Measurements from ENCODE around the gene NFILZ. TPM values are rescaled to one million over a fixed set of nuclear protein-coding genes. Genes with fewer than 3 reads are reported as not detected.

Gene NFILZ
- total RNA-seq, 4 donors from 2014 or later, result not detected

DNA sequence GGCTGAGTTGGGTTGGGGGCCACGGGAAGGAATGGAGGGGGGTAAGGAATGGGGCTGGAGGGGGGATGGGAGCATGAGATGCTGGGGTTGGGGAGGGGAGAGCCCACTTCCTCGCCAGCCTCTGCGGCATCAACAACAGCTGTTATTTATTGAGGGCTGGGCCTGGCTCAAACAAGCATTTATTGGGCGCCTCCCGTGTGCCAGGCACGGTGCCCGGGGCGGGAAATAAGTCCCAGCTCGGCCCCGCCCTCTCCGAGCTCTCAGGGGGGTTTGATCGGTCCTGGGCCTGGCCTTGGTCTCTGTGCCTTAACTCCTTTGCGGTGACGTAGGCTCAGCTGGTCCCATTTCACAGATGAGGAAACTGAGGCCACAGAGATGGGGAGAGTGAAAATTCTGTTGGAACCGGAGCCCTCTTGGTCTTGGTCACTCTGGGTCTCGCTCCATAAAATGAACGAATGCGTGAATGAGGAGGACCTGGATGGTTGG, 19.0 kb upstream of the NFILZ start:
- no peak for ATAC-seq
- TF ChIP-seq, protein P1, sequence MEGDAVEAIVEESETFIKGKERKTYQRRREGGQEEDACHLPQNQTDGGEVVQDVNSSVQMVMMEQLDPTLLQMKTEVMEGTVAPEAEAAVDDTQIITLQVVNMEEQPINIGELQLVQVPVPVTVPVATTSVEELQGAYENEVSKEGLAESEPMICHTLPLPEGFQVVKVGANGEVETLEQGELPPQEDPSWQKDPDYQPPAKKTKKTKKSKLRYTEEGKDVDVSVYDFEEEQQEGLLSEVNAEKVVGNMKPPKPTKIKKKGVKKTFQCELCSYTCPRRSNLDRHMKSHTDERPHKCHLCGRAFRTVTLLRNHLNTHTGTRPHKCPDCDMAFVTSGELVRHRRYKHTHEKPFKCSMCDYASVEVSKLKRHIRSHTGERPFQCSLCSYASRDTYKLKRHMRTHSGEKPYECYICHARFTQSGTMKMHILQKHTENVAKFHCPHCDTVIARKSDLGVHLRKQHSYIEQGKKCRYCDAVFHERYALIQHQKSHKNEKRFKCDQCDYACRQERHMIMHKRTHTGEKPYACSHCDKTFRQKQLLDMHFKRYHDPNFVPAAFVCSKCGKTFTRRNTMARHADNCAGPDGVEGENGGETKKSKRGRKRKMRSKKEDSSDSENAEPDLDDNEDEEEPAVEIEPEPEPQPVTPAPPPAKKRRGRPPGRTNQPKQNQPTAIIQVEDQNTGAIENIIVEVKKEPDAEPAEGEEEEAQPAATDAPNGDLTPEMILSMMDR (IDR thresholded peaks at IDR 0.05), result no peak
- no peak for TF ChIP-seq POLR2A (IDR thresholded peaks at IDR 0.05)
- no peak for TF ChIP-seq EP300 (IDR thresholded peaks at IDR 0.05)
- no peak for TF ChIP-seq POLR2AphosphoS5 (IDR thresholded peaks at IDR 0.05)

GRCh38 chr19:8611877-8612806, 18.3 kb upstream of the NFILZ start:
- Histone ChIP-seq H3K27ac (peak overlapping the region in 3 of 4 donors; percentile 75 to 85 (median 81)), H3K9me3 (no peaks in the 10 kb centered on the region), H3K4me1 (peaks cover 0 to 47% (median 13%) of the 10 kb centered on the region in 3 donors), H3K4me3 (no peak overlapping the region), H3K36me3 (no peaks in the 10 kb centered on the region), H3K27me3 (no peaks in the 10 kb centered on the region)
- ATAC-seq, result peak; percentile 64
- WGBS, 2 donors (ENCODE audit: low coverage in 1 of 2), result 40 to 62% methylated on average over 3 to 7 of the region's 12 CpGs
- TF ChIP-seq EP300 (IDR thresholded peaks at IDR 0.05) (no peak), POLR2A (IDR thresholded peaks at IDR 0.05) (no peak), POLR2AphosphoS5 (IDR thresholded peaks at IDR 0.05) (no peak)
- TF ChIP-seq, protein P1 (IDR thresholded peaks at IDR 0.05), result no peak

More for the DNA sequence above, 19.0 kb upstream of the NFILZ start:
- Histone ChIP-seq H3K4me1 (peaks cover 0 to 51% (median 13%) of the 10 kb centered on the region in 3 donors), H3K27me3 (no peaks in the 10 kb centered on the region), H3K9me3 (no peaks in the 10 kb centered on the region), H3K4me3 (no peak overlapping the region), H3K36me3 (no peaks in the 10 kb centered on the region), H3K27ac (peak overlapping the region in 3 of 4 donors; percentile 75 to 85 (median 81))
- whole genome bisulfite sequencing, 2 donors (ENCODE audit: low coverage in 1 of 2), result 14% methylated on average over 10 of the region's 18 CpGs; no CpG with 5 or more reads in 1 of the 2 donors

GRCh38 chr19:8612807-8613171, 17.6 kb upstream of the NFILZ start:
- TF ChIP-seq, protein P1 (IDR thresholded peaks at IDR 0.05), result no peak
- TF ChIP-seq EP300 (IDR thresholded peaks at IDR 0.05), result no peak
- TF ChIP-seq POLR2AphosphoS5 (IDR thresholded peaks at IDR 0.05), result no peak
- TF ChIP-seq POLR2A (IDR thresholded peaks at IDR 0.05), result no peak
- Histone ChIP-seq H3K4me3 (no peak overlapping the region), H3K36me3 (no peaks in the 10 kb centered on the region), H3K9me3 (no peaks in the 10 kb centered on the region), H3K4me1 (peaks cover 0 to 40% (median 13%) of the 10 kb centered on the region in 3 donors), H3K27ac (peak overlapping the region in 1 of 4 donors; percentile 25), H3K27me3 (no peaks in the 10 kb centered on the region)
- ATAC-seq, result no peak
- 40 to 74% methylated on average over 2 to 4 of the region's 5 CpGs for WGBS, 2 donors (ENCODE audit: low coverage in 1 of 2)

DNA sequence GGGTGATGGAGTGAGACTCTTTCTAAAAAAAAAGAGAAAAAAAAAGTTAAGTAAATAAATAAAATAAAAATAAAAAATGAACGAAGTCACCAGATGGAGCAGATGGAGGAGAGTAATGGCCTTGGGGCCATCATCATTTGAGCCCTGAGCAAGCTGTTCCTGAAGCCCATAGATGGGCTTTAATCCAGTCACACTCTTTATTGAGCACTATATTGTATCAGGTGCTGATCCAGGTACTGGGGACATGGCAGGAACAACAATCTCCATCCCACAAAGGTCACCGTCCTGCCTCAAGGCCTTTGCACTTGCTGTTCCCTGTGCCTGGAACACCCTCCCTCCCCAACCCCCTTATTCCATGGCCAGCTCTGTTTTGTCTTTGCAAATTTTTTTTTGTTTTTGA, 16.0 kb upstream of the NFILZ start:
- 54 to 55% methylated on average over 2 of the region's 2 CpGs for WGBS, 2 donors (ENCODE audit: low coverage in 1 of 2)
- H3K36me3 ChIP-seq, result no peaks in the 10 kb centered on the region
- ATAC-seq, result no peak
- H3K27me3 ChIP-seq, result peaks cover 14% of the 10 kb centered on the region
- H3K4me1 ChIP-seq, result peaks cover 0 to 24% (median 3%) of the 10 kb centered on the region in 3 donors
- no peaks in the 10 kb centered on the region for H3K9me3 ChIP-seq
- TF ChIP-seq POLR2AphosphoS5 (IDR thresholded peaks at IDR 0.05) (no peak), POLR2A (IDR thresholded peaks at IDR 0.05) (no peak)
- H3K27ac ChIP-seq, result no peak overlapping the region
- no peak overlapping the region for H3K4me3 ChIP-seq

- Histone ChIP-seq H3K36me3 (no peaks in the 10 kb centered on the region), H3K27ac (no peak overlapping the region), H3K4me3 (no peak overlapping the region), H3K27me3 (peaks cover 19% of the 10 kb centered on the region), H3K9me3 (no peaks in the 10 kb centered on the region), H3K4me1 (peaks cover 0 to 18% (median 3%) of the 10 kb centered on the region in 3 donors)
- WGBS, 2 donors (ENCODE audit: low coverage in 1 of 2), result 9 to 37% methylated on average over 6 of the region's 6 CpGs
- TF ChIP-seq EP300 (IDR thresholded peaks at IDR 0.05) (no peak), POLR2AphosphoS5 (IDR thresholded peaks at IDR 0.05) (no peak), POLR2A (IDR thresholded peaks at IDR 0.05) (no peak)
- TF ChIP-seq, protein P1 (IDR thresholded peaks at IDR 0.05), result no peak
- no peak for ATAC-seq
Observed at GRCh38 chr19:8615024-8615423, 15.4 kb upstream of the NFILZ start.
